SK-N-SH treated with all-trans-retinoic acid at 6 μM for 48 hours (cell line): ENCODE measurements around the gene ATP5F1E.

Experiments
- ATAC-seq: fragments of 200-7000 bp; cut with Tn5 transposase; 3 replicates; pipeline ENCODE4 v1.9.1; 2020; ENCODE audit warnings: mild to moderate bottlenecking, moderate library complexity
- BACH2 ChIP-seq: fragments of 250-450 bp; sonication (Bioruptor Pico); IDR thresholded peaks from 2 replicates; pipeline ENCODE4 v1.9.0; 2021; ENCODE audit warnings: mild to moderate bottlenecking, borderline replicate concordance
- CSDC2 ChIP-seq: fragments of 250-450 bp; sonication (Bioruptor Pico); IDR thresholded peaks from 2 replicates; pipeline ENCODE4 v1.5.0; 2020; ENCODE audit warnings: mild to moderate bottlenecking, moderate library complexity
- GLIS3 ChIP-seq: fragments of 250-450 bp; sonication (Bioruptor Pico); IDR thresholded peaks from 2 replicates; pipeline ENCODE4 v1.5.0; 2020; ENCODE audit warnings: mild to moderate bottlenecking, moderate library complexity
- OSR1 ChIP-seq: fragments of 250-450 bp; sonication (Bioruptor Pico); IDR thresholded peaks from 2 replicates; pipeline ENCODE4 v1.8.0; 2022; ENCODE audit warnings: moderate library complexity, mild to moderate bottlenecking, inconsistent platforms
- PPARA ChIP-seq: fragments of 250-450 bp; sonication (Bioruptor Pico); IDR thresholded peaks from 2 replicates; pipeline ENCODE4 v1.5.0; 2020; ENCODE audit warnings: mild to moderate bottlenecking, borderline replicate concordance
- SNAI2 ChIP-seq: fragments of 250-450 bp; sonication (Bioruptor Pico); IDR thresholded peaks from 2 replicates; pipeline ENCODE4 v1.5.0; 2020; ENCODE audit warnings: mild to moderate bottlenecking, moderate library complexity
- TOX ChIP-seq: fragments of 250-450 bp; sonication (Bioruptor Pico); IDR thresholded peaks from 2 replicates; pipeline ENCODE4 v1.8.0; 2021; ENCODE audit warnings: mild to moderate bottlenecking, moderate library complexity, borderline replicate concordance
- ZC3H10 ChIP-seq: fragments of 250-450 bp; sonication (Bioruptor Pico); IDR thresholded peaks from 2 replicates; pipeline ENCODE4 v1.5.1; 2021; ENCODE audit warnings: mild to moderate bottlenecking, moderate library complexity
- ZFP3 ChIP-seq: fragments of 250-450 bp; sonication (Bioruptor Pico); IDR thresholded peaks from 2 replicates; pipeline ENCODE4 v1.5.0; 2020; ENCODE audit warnings: mild to moderate bottlenecking, moderate library complexity
- ZNF565 ChIP-seq: fragments of 450-650 bp; formaldehyde crosslinking; conservative IDR thresholded peaks from 2 replicates; pipeline ENCODE4 v1.5.0; 2020; ENCODE audit warnings: low read depth, mild to moderate bottlenecking, moderate library complexity
- ZNF8 ChIP-seq: fragments of 450-650 bp; formaldehyde crosslinking; IDR thresholded peaks from 2 replicates; pipeline ENCODE4 v1.5.0; 2020; ENCODE audit warnings: mild to moderate bottlenecking, moderate library complexity
- TF ChIP-seq, protein P1 (sequence below): fragments of 250-450 bp; sonication (Bioruptor Pico); IDR thresholded peaks from 2 replicates; pipeline ENCODE4 v1.8.0; 2021; ENCODE audit warnings: low read depth, mild to moderate bottlenecking, moderate library complexity, borderline replicate concordance
- TF ChIP-seq, protein P2 (sequence below): fragments of 250-450 bp; sonication (Bioruptor Pico); IDR thresholded peaks from 2 replicates; pipeline ENCODE4 v1.5.1; 2020; ENCODE audit warnings: low read depth, mild to moderate bottlenecking, moderate library complexity
- TF ChIP-seq, protein P3 (sequence below): fragments of 250-450 bp; sonication (Bioruptor Pico); IDR thresholded peaks from 2 replicates; pipeline ENCODE4 v1.8.0; 2020; ENCODE audit warnings: mild to moderate bottlenecking, moderate library complexity, borderline replicate concordance
- TF ChIP-seq, protein P4 (sequence below): fragments of 250-450 bp; sonication (Bioruptor Pico); IDR thresholded peaks from 2 replicates; pipeline ENCODE4 v1.5.0; 2020; ENCODE audit warnings: mild to moderate bottlenecking, moderate library complexity
- TF ChIP-seq, protein P5 (sequence below): fragments of 250-450 bp; sonication (Bioruptor Pico); IDR thresholded peaks from 2 replicates; pipeline ENCODE4 v1.5.1; 2021; ENCODE audit warnings: mild to moderate bottlenecking, moderate library complexity

The ATP5F1E gene

DNA sequence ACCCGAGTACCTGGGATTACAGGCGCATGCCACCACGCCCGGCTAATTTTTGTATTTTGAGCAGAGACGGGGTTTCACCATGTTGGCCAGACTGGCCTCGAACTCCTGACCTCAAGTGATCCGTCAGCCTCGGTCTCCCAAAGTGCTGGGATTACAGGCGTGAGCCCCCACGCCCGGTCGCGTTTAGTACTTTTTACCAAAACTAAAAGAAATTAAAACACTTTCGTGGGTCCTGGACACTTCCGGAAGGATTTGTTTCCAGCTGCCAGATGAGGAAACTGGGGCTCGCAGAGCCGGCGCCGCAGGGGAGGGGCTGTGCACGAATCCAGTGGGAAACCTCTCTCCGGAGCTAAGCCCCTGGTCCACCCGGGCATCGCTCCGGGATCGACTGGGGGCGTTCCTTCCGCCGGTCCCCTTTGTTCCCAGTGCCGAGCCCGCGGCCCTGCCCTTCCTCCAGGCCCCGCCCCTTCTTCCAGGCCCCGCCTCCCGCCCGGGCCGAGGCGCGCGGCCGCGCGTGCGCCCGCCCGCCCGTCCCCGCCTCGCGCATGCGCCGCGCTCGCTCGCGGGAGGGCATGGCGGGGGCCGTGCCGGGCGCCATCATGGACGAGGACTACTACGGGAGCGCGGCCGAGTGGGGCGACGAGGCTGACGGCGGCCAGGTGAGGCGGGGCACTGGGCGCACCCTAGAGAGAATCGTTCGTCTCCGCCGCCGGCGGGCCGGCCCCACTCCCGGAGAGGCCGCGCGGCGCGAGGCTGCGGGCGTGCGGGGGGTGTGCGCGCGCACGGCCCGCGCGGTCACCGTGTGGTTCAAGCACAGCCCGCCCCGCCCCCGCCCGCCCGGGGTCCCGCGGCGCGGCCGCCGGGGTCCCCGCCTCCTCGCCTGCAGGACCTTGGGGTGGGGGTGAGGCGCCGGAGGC lies 51.2 kb downstream of the ATP5F1E start, which contains the start of gene NELFCD (continued):
- TF ChIP-seq, protein P1, sequence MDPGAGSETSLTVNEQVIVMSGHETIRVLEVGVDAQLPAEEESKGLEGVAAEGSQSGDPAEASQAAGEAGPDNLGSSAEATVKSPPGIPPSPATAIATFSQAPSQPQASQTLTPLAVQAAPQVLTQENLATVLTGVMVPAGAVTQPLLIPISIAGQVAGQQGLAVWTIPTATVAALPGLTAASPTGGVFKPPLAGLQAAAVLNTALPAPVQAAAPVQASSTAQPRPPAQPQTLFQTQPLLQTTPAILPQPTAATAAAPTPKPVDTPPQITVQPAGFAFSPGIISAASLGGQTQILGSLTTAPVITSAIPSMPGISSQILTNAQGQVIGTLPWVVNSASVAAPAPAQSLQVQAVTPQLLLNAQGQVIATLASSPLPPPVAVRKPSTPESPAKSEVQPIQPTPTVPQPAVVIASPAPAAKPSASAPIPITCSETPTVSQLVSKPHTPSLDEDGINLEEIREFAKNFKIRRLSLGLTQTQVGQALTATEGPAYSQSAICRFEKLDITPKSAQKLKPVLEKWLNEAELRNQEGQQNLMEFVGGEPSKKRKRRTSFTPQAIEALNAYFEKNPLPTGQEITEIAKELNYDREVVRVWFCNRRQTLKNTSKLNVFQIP (CRISPR knock-in tag) = no peak
- TF ChIP-seq, protein P2, sequence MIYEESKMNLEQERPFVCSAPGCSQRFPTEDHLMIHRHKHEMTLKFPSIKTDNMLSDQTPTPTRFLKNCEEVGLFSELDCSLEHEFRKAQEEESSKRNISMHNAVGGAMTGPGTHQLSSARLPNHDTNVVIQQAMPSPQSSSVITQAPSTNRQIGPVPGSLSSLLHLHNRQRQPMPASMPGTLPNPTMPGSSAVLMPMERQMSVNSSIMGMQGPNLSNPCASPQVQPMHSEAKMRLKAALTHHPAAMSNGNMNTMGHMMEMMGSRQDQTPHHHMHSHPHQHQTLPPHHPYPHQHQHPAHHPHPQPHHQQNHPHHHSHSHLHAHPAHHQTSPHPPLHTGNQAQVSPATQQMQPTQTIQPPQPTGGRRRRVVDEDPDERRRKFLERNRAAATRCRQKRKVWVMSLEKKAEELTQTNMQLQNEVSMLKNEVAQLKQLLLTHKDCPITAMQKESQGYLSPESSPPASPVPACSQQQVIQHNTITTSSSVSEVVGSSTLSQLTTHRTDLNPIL = no peak
- TF ChIP-seq ZNF565 (CRISPR knock-in tag) (no peak), PPARA (no peak)
- TF ChIP-seq, all 23 proteins: peak for 3

DNA sequence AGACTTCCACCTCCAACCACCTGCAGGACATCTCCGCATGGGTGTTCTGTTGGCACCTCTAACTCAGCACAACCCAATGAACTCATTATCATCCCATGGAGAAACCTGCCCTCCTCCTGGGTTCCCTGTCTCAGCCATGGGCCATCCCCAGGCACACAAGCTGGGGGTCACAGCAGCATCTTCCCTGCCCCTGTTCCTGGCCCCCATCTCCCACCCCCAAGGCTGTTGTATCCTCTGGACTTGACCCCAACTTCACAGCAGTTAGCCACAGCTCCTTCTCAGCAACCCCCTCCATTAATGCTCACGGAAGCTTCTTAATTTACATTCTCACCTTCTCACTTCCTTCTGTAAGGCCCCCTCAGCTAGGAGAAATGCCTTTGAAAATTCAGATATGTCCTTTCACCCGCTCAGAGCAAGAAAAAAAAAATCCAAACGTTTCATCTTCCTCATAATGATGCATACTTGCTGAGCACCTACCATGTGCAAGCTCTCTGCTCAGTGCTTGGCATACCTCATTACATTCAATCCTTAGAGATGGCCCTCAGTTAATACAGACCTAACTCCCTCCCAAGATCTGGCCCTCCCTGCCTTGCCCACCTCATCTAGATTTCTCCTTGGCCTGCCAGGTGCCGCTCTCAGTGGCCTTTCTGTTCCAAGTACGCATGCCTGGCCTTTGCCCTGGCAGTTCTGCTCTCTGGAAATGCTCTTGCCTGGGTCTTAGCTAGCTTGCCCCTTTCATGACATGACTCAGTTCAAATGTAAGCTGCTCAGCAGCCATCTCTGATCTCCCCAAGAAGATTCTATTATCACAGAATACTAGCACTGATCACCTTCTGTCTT lies 53.6 kb downstream of the ATP5F1E start:
- ATAC-seq = no peak
- TF ChIP-seq ZNF565 (CRISPR knock-in tag) = no peak
- TF ChIP-seq, protein P3, sequence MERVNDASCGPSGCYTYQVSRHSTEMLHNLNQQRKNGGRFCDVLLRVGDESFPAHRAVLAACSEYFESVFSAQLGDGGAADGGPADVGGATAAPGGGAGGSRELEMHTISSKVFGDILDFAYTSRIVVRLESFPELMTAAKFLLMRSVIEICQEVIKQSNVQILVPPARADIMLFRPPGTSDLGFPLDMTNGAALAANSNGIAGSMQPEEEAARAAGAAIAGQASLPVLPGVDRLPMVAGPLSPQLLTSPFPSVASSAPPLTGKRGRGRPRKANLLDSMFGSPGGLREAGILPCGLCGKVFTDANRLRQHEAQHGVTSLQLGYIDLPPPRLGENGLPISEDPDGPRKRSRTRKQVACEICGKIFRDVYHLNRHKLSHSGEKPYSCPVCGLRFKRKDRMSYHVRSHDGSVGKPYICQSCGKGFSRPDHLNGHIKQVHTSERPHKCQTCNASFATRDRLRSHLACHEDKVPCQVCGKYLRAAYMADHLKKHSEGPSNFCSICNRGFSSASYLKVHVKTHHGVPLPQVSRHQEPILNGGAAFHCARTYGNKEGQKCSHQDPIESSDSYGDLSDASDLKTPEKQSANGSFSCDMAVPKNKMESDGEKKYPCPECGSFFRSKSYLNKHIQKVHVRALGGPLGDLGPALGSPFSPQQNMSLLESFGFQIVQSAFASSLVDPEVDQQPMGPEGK (CRISPR knock-in tag) = no peak
- no peak for TF ChIP-seq ZFP3 (CRISPR knock-in tag)
- TF ChIP-seq ZC3H10 = no peak
- no peak for TF ChIP-seq OSR1
- TF ChIP-seq, protein P4, sequence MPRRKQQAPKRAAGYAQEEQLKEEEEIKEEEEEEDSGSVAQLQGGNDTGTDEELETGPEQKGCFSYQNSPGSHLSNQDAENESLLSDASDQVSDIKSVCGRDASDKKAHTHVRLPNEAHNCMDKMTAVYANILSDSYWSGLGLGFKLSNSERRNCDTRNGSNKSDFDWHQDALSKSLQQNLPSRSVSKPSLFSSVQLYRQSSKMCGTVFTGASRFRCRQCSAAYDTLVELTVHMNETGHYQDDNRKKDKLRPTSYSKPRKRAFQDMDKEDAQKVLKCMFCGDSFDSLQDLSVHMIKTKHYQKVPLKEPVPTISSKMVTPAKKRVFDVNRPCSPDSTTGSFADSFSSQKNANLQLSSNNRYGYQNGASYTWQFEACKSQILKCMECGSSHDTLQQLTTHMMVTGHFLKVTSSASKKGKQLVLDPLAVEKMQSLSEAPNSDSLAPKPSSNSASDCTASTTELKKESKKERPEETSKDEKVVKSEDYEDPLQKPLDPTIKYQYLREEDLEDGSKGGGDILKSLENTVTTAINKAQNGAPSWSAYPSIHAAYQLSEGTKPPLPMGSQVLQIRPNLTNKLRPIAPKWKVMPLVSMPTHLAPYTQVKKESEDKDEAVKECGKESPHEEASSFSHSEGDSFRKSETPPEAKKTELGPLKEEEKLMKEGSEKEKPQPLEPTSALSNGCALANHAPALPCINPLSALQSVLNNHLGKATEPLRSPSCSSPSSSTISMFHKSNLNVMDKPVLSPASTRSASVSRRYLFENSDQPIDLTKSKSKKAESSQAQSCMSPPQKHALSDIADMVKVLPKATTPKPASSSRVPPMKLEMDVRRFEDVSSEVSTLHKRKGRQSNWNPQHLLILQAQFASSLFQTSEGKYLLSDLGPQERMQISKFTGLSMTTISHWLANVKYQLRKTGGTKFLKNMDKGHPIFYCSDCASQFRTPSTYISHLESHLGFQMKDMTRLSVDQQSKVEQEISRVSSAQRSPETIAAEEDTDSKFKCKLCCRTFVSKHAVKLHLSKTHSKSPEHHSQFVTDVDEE (CRISPR knock-in tag) = no peak
- TF ChIP-seq CSDC2 (CRISPR knock-in tag) = no peak
- TF ChIP-seq TOX = no peak
- TF ChIP-seq, protein P1 (CRISPR knock-in tag) = no peak
- no peak for TF ChIP-seq GLIS3 (CRISPR knock-in tag)
- TF ChIP-seq ZNF8 (CRISPR knock-in tag) = no peak
- TF ChIP-seq, protein P5, sequence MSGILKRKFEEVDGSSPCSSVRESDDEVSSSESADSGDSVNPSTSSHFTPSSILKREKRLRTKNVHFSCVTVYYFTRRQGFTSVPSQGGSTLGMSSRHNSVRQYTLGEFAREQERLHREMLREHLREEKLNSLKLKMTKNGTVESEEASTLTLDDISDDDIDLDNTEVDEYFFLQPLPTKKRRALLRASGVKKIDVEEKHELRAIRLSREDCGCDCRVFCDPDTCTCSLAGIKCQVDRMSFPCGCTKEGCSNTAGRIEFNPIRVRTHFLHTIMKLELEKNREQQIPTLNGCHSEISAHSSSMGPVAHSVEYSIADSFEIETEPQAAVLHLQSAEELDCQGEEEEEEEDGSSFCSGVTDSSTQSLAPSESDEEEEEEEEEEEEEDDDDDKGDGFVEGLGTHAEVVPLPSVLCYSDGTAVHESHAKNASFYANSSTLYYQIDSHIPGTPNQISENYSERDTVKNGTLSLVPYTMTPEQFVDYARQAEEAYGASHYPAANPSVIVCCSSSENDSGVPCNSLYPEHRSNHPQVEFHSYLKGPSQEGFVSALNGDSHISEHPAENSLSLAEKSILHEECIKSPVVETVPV (CRISPR knock-in tag) = no peak
- no peak for TF ChIP-seq BACH2 (CRISPR knock-in tag)
- TF ChIP-seq SNAI2 (CRISPR knock-in tag) = no peak
